Neutrophil (primary cell): ENCODE results near the gene RALY.

Source experiments
- H3K27ac ChIP-seq: fragments of 200-600 bp; sonication (generic); 2 replicates; pipeline ENCODE4 v1.5.1; 2016; ENCODE audit warnings: mild to moderate bottlenecking, moderate library complexity
- H3K27me3 ChIP-seq: fragments of 200-600 bp; sonication (generic); 2 replicates; pipeline ENCODE4 v1.6.0; 2016; ENCODE audit warnings: mild to moderate bottlenecking
- H3K36me3 ChIP-seq: fragments of 200-600 bp; sonication (generic); 2 replicates; pipeline ENCODE4 v1.5.1; 2017
- H3K4me1 ChIP-seq, 2 experiments: fragments of 200-600 bp in 1 of 2; sonication (generic) in 1 of 2; 1 replicate in 1 of 2; 2 replicates in 1 of 2; pipeline versions ENCODE4 v1.5.1 to v1.6.1; 2013 to 2016; ENCODE audit warnings: low read depth in 1 of 2, low read length in 1 of 2, mild to moderate bottlenecking in 1 of 2, moderate library complexity in 1 of 2; ENCODE audit not compliant: control insufficient read depth in 1 of 2, insufficient read depth in 1 of 2
- H3K4me3 ChIP-seq, 2 experiments: fragments of 200-600 bp in 1 of 2; sonication (generic) in 1 of 2; 1 replicate in 1 of 2; 2 replicates in 1 of 2; pipeline ENCODE4 v1.5.1; 2013 to 2016; ENCODE audit warnings: low read depth in 1 of 2, low read length in 1 of 2, mild to moderate bottlenecking in 1 of 2, moderate library complexity in 1 of 2
- H3K9me3 ChIP-seq: fragments of 200-600 bp; sonication (generic); 2 replicates; pipeline ENCODE4 v1.5.1; 2016
- TF ChIP-seq, protein P1 (sequence below): fragments of 200-600 bp; sonication (generic); IDR thresholded peaks from 2 replicates; pipeline ENCODE4 v1.5.1; 2016; ENCODE audit warnings: antibody characterized with exemption

RALY gene

GRCh38 chr20:34098570-34098969, 104.9 kb downstream of the RALY start:
- TF ChIP-seq, protein P1, sequence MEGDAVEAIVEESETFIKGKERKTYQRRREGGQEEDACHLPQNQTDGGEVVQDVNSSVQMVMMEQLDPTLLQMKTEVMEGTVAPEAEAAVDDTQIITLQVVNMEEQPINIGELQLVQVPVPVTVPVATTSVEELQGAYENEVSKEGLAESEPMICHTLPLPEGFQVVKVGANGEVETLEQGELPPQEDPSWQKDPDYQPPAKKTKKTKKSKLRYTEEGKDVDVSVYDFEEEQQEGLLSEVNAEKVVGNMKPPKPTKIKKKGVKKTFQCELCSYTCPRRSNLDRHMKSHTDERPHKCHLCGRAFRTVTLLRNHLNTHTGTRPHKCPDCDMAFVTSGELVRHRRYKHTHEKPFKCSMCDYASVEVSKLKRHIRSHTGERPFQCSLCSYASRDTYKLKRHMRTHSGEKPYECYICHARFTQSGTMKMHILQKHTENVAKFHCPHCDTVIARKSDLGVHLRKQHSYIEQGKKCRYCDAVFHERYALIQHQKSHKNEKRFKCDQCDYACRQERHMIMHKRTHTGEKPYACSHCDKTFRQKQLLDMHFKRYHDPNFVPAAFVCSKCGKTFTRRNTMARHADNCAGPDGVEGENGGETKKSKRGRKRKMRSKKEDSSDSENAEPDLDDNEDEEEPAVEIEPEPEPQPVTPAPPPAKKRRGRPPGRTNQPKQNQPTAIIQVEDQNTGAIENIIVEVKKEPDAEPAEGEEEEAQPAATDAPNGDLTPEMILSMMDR = no peak
- H3K27ac ChIP-seq = no peak overlapping the region
- peaks cover 4 to 7% of the 10 kb centered on the region in 2 experiments for H3K4me1 ChIP-seq
- H3K27me3 ChIP-seq = no peaks in the 10 kb centered on the region
- H3K36me3 ChIP-seq = peaks cover 94% of the 10 kb centered on the region
- no peaks in the 10 kb centered on the region for H3K9me3 ChIP-seq
- no peak overlapping the region for H3K4me3 ChIP-seq

DNA sequence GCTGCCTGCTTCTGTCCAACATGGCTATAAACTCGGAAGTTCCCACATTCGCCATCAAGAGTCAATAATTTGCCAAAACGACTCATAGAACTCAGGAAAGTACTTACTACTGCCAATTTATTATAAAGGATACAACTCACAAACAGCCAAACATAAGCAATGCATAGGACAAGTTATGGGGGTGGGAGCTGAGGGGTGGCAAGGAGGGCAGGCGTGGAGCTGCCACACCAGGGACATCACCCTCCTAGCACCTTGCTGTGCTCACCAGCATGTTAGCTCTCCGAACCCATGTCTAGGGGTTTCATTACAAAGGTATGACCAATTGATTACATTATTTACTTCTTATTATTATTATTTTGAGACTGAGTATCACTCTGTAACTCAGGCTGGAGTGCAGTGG, 106.0 kb downstream of the RALY start:
- Histone ChIP-seq H3K27ac (no peak overlapping the region), H3K36me3 (peaks cover 94% of the 10 kb centered on the region), H3K4me1 (peaks cover 4 to 7% of the 10 kb centered on the region in 2 experiments), H3K4me3 (no peak overlapping the region), H3K27me3 (no peaks in the 10 kb centered on the region), H3K9me3 (no peaks in the 10 kb centered on the region)
- TF ChIP-seq, protein P1 = no peak

DNA sequence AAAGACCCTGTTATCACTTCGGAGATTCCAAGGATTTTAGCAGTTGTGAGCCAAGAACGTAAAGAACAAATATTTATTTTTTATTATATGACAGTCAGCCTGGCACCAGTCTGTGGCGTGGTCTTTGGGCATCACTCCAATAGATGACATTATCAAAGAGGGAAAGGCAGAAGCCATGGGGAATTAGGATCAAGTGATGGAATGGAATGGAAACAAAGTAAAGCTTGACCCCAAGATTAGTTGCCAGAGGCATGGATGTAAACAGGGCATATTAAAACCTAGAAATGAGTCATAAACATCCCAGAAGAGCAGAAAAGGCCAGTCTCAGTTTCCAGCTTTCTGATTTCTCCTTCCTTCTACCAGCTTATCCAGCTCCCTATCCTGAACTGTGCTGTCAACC, 106.9 kb downstream of the RALY start:
- TF ChIP-seq, protein P1 = no peak
- Histone ChIP-seq H3K4me3 (no peak overlapping the region), H3K4me1 (peaks cover 4 to 7% of the 10 kb centered on the region in 2 experiments), H3K27me3 (no peaks in the 10 kb centered on the region), H3K27ac (no peak overlapping the region), H3K36me3 (peaks cover 94% of the 10 kb centered on the region), H3K9me3 (no peaks in the 10 kb centered on the region)

- Histone ChIP-seq H3K4me1 (peaks cover 4 to 7% of the 10 kb centered on the region in 2 experiments), H3K27ac (no peak overlapping the region), H3K27me3 (no peaks in the 10 kb centered on the region), H3K36me3 (peaks cover 76% of the 10 kb centered on the region), H3K9me3 (no peaks in the 10 kb centered on the region), H3K4me3 (no peak overlapping the region)
- TF ChIP-seq, protein P1 = no peak
Measured at GRCh38 chr20:34102342-34102741, 108.6 kb downstream of the RALY start.

- Histone ChIP-seq H3K4me3 (no peak overlapping the region), H3K27me3 (no peaks in the 10 kb centered on the region), H3K9me3 (no peaks in the 10 kb centered on the region), H3K27ac (no peak overlapping the region), H3K36me3 (peaks cover 60% of the 10 kb centered on the region), H3K4me1 (peaks cover 4 to 14% of the 10 kb centered on the region in 2 experiments)
- TF ChIP-seq, protein P1 = no peak
Measured at GRCh38 chr20:34104059-34104458, 110.3 kb downstream of the RALY start.
